Lower lobe of right lung (tissue), 2 donors: ENCODE measurements around the gene AMBRA1. TPM values are rescaled to one million over a fixed set of nuclear protein-coding genes. Genes with fewer than 3 reads are reported as not detected.
"Not testable (repeated sequence)": the region's sequence is repeated elsewhere in the genome, so short reads cannot be mapped to it uniquely, and the experiment has no call there.

Experiments
- ATAC-seq, 2 donors: fragments of 200-7000 bp; cut with Tn5 transposase; one replicate each; pipeline ENCODE4 v1.9.1; 2020 to 2022; ENCODE audit warnings: mild to moderate bottlenecking in 2 of 2, moderate library complexity in 2 of 2
- DNase-seq: peaks from one replicate; pipeline ENCODE4 v3.0.0-alpha.2; 2020
- H3K27ac ChIP-seq: fragments of 200-600 bp; one replicate; pipeline ENCODE4 v1.8.0; 2022
- H3K27me3 ChIP-seq: fragments of 200-600 bp; one replicate; pipeline ENCODE4 v1.8.0; 2022; ENCODE audit warnings: low read depth
- H3K36me3 ChIP-seq: fragments of 200-600 bp; one replicate; pipeline ENCODE4 v1.8.0; 2022; ENCODE audit warnings: mild to moderate bottlenecking
- H3K4me1 ChIP-seq: fragments of 200-600 bp; one replicate; pipeline ENCODE4 v1.8.0; 2022
- H3K4me3 ChIP-seq: fragments of 200-600 bp; one replicate; pipeline ENCODE4 v1.8.0; 2022; ENCODE audit warnings: mild to moderate bottlenecking
- H3K9me3 ChIP-seq: fragments of 200-600 bp; one replicate; pipeline ENCODE4 v1.8.0; 2022
- intact Hi-C: fragments of 100-400 bp; cut with DNase I; formaldehyde crosslinking; loops from one replicate; pipeline ENCODE4 v1.11.0; 2022
- total RNA-seq: library from RNA; stranded (reverse); fragmentation: NEBNext Ultra II Directional; extraction: Animal tissue kit (Norgen Biotek cat#: 25700); gene quantifications from one replicate; pipeline ENCODE4 v1.2.1, GENCODE V29; 2021
- TF ChIP-seq, protein P1 (sequence below): fragments of 200-600 bp; IDR thresholded peaks from one replicate; pipeline ENCODE4 v1.8.0; 2022; ENCODE audit warnings: antibody characterized with exemption, mild to moderate bottlenecking
- donor health status: DM: no; HTN: yes; CAD: no; lungs with severe emphysema.

The AMBRA1 gene
- total RNA-seq, 1 donor from 2014 or later = 39.9 TPM

DNA sequence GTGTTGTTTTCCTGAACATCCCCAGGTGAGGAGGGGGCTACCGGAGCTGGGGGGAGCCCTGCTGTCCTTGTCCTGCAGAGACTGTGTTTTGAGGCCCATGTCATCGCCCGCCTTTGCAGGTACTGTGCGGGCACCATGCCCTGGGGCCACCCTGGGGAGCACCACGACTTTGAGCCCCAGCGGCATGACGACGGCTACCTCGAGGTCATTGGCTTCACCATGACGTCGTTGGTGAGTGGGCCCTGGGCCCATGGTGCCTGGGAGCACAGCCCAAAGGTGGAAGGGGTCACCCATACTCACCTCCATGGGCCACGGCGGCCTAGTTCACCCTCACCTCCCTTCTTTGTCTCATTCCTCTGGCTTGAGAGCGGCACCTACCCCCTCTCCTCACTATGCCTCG, 219.0 kb downstream of the AMBRA1 start:
- ATAC-seq (no peak), DNase-seq (no peak)
- intact Hi-C loops = no loop called here

DNA sequence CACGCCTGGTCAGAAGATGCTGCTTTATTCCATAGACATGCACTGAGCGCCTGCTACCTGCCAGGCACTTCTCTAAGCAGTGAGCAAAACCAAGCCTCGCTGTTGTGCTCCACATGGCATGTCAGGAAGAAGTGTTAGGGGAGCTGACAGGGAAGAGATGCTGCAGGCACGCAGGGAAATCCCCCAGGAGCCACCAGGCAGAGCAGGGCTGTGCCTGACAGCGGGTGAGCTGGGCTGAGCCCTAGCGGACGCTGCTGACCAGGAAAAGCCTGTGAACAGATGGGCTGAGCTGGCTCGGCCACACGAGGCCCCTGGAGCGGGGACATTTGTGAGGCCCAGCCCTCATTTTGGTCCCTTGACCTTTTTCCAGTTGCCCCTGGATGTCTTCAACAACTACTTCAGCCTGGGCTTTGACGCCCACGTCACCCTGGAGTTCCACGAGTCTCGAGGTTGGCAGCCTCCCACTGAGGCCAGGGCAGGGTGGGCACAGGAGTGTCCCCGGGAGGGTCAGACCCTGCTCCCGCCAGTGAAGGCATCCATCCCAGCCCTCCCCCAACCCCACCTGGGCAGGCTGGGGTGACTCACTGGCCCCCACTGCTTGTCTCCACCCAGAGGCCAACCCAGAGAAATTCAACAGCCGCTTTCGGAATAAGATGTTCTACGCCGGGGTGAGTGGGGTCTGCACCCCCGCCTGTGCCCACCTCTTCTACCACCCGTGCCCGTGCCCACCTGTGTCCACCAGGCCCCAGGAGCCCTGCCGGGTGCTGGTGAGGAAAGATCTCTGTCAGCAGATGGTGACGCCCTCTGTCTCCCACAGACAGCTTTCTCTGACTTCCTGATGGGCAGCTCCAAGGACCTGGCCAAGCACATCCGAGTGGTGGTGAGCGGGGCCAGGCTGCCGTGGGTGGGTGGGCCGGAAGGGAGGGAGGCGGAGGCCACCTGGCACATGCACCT, 219.8 kb downstream of the AMBRA1 start:
- ATAC-seq (no peak), DNase-seq (no peak)
- Histone ChIP-seq H3K36me3 (peaks cover 79% of the 10 kb centered on the region), H3K4me1 (no peaks in the 10 kb centered on the region), H3K4me3 (no peak overlapping the region), H3K27me3 (no peaks in the 10 kb centered on the region), H3K9me3 (no peaks in the 10 kb centered on the region), H3K27ac (no peak overlapping the region)
- intact Hi-C loops = no loop called here
- TF ChIP-seq, protein P1, sequence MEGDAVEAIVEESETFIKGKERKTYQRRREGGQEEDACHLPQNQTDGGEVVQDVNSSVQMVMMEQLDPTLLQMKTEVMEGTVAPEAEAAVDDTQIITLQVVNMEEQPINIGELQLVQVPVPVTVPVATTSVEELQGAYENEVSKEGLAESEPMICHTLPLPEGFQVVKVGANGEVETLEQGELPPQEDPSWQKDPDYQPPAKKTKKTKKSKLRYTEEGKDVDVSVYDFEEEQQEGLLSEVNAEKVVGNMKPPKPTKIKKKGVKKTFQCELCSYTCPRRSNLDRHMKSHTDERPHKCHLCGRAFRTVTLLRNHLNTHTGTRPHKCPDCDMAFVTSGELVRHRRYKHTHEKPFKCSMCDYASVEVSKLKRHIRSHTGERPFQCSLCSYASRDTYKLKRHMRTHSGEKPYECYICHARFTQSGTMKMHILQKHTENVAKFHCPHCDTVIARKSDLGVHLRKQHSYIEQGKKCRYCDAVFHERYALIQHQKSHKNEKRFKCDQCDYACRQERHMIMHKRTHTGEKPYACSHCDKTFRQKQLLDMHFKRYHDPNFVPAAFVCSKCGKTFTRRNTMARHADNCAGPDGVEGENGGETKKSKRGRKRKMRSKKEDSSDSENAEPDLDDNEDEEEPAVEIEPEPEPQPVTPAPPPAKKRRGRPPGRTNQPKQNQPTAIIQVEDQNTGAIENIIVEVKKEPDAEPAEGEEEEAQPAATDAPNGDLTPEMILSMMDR = no peak

More for the DNA sequence above, 219.0 kb downstream of the AMBRA1 start:
- TF ChIP-seq, protein P1 = no peak
- Histone ChIP-seq H3K4me3 (no peak overlapping the region), H3K4me1 (no peaks in the 10 kb centered on the region), H3K9me3 (no peaks in the 10 kb centered on the region), H3K36me3 (peaks cover 73% of the 10 kb centered on the region), H3K27ac (no peak overlapping the region), H3K27me3 (no peaks in the 10 kb centered on the region)

DNA sequence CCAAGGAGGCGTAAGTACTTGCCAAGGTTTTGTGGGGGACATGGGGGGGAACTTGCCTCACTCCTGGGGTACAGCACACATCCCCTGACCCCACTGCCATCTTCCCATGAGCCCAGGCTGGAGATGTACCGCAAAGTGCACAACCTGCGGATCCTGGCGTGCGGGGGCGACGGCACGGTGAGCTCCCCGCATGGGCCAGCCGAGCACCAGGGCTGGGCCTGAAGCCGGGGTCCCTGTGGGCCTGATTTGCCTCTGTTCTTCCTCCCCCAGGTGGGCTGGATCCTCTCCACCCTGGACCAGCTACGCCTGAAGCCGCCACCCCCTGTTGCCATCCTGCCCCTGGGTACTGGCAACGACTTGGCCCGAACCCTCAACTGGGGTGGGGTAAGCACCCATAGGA, 221.3 kb downstream of the AMBRA1 start:
- H3K4me1 ChIP-seq, intact Hi-C loops, H3K27ac ChIP-seq, H3K27me3 ChIP-seq, H3K9me3 ChIP-seq, H3K4me3 ChIP-seq, DNase-seq, ATAC-seq: not testable (repeated sequence)
- H3K36me3 ChIP-seq = peaks cover 94% of the 10 kb centered on the region

DNA sequence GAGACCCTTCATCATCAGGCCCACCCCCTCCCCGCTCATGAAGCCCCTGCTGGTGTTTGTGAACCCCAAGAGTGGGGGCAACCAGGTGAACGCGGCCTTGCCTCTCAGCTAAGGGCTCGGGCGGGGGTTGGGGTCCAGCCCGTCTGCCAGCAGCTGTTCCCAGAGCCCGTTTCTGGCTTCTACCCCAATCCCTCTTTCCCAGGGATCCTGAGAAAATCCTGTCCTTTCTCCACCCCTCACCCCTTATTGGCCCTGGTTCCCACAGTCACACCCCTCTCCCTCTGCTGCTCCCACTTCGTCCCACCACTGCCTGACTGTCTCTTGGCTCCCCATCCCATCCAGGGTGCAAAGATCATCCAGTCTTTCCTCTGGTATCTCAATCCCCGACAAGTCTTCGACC, 221.7 kb downstream of the AMBRA1 start:
- TF ChIP-seq, protein P1 = no peak
- no peak overlapping the region for H3K27ac ChIP-seq
- intact Hi-C loops = no loop called here
- peaks cover 91% of the 10 kb centered on the region for H3K36me3 ChIP-seq
- H3K4me3 ChIP-seq = no peak overlapping the region
- ATAC-seq = no peak
- DNase-seq = no peak
- no peaks in the 10 kb centered on the region for H3K9me3 ChIP-seq
- no peaks in the 10 kb centered on the region for H3K27me3 ChIP-seq
- H3K4me1 ChIP-seq = peaks cover 10% of the 10 kb centered on the region

DNA sequence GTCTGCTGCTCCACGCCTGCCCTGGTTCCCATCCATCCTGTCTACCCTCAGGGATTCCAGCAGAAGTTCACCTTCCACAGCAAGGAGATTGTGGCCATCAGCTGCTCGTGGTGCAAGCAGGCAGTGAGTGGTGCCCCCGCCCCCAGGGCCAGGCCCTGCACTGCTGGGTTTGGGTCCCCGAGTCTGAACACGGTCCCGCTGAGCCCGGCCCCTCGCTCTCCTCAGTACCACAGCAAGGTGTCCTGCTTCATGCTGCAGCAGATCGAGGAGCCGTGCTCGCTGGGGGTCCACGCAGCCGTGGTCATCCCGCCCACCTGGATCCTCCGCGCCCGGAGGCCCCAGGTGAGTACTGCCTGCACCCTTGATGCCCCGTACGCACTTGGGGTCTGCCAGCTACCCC, 222.6 kb downstream of the AMBRA1 start:
- H3K27ac ChIP-seq, H3K4me1 ChIP-seq, intact Hi-C loops, H3K4me3 ChIP-seq, ATAC-seq, H3K27me3 ChIP-seq, H3K9me3 ChIP-seq, DNase-seq: not testable (repeated sequence)
- peaks cover 87% of the 10 kb centered on the region for H3K36me3 ChIP-seq

DNA sequence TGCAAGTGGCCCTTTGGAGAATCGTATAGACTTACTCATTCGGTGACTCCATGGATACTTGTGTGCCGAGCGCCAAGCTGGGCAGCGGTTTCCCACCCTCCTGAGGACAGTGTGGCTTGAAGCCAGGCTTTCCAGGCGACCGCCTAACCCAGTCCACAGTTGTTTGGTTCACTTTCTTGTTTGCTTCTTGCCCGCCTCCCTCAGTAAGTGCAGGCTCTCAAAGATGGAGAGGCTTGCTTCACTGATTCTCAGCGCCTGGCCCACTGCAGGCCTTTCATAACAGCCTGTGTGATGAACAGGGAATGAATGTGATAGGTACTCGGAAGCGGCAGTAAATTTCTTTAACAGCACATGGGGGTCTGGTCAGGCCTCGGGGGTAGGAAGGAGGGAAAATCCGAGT, 223.6 kb downstream of the AMBRA1 start:
- TF ChIP-seq, protein P1 = no peak
- Histone ChIP-seq H3K36me3 (peaks cover 77% of the 10 kb centered on the region), H3K27ac (no peak overlapping the region), H3K4me1 (peaks cover 10% of the 10 kb centered on the region), H3K27me3 (no peaks in the 10 kb centered on the region), H3K4me3 (no peak overlapping the region), H3K9me3 (no peaks in the 10 kb centered on the region)
- intact Hi-C loops = no loop called here
- DNase-seq = no peak
- ATAC-seq = peak; percentile 16 to 50
